OCI-LY3 (cell line): Measurements from ENCODE around the gene GPR25.

Experiments used
- H2AFZ ChIP-seq: fragments of 200-600, 300-600 bp; shearing (Covaris generic); 2 replicates; pipeline ENCODE4 v1.6.0; 2014; ENCODE audit warnings: antibody characterized with exemption, low read depth, low read length
- H3K27ac ChIP-seq: fragments of 200-600, 300-600 bp; sonication (generic); 2 replicates; pipeline ENCODE4 v1.5.1; 2014; ENCODE audit warnings: mild to moderate bottlenecking, low read length, moderate library complexity, mixed read lengths
- H3K27me3 ChIP-seq: fragments of 200-600, 300-600 bp; sonication (generic); 2 replicates; pipeline ENCODE4 v1.6.1; 2014; ENCODE audit warnings: low read depth, low read length, mixed read lengths
- H3K36me3 ChIP-seq: fragments of 200-600, 300-600 bp; sonication (generic); replicated peaks from 2 replicates; pipeline ENCODE3; 2014; ENCODE audit warnings: low read depth, low read length, mixed read lengths
- H3K4me1 ChIP-seq: fragments of 300-600, 200-600 bp; sonication (generic); 2 replicates; pipeline ENCODE4 v1.6.1; 2014; ENCODE audit warnings: low read length, mixed read lengths
- H3K4me2 ChIP-seq: fragments of 200-600, 300-600 bp; sonication (generic); 2 replicates; pipeline ENCODE4 v1.6.1; 2014; ENCODE audit warnings: low read length, mixed read lengths
- H3K4me3 ChIP-seq: fragments of 300-600, 200-600 bp; sonication (generic); 2 replicates; pipeline ENCODE4 v1.5.1; 2014; ENCODE audit warnings: antibody characterized with exemption, mild to moderate bottlenecking, low read length, moderate library complexity
- H3K79me2 ChIP-seq: fragments of 300-600, 200-600 bp; shearing (Covaris generic); 2 replicates; pipeline ENCODE4 v1.6.1; 2014; ENCODE audit warnings: mild to moderate bottlenecking, low read length, mixed read lengths
- H3K9ac ChIP-seq: fragments of 300-600, 200-600 bp; shearing (Covaris generic); 2 replicates; pipeline ENCODE4 v1.6.0; 2014; ENCODE audit warnings: mild to moderate bottlenecking, low read length, moderate library complexity
- H3K9me3 ChIP-seq: fragments of 200-600, 300-600 bp; shearing (Covaris generic); 2 replicates; pipeline ENCODE4 v1.6.1; 2014; ENCODE audit warnings: low read length, mixed read lengths; ENCODE audit not compliant: insufficient read depth
- H4K20me1 ChIP-seq: fragments of 200-600, 300-600 bp; sonication (generic); 2 replicates; pipeline ENCODE4 v1.6.1; 2016; ENCODE audit warnings: low read length, mixed read lengths; ENCODE audit not compliant: insufficient read depth
- CTCF ChIP-seq: fragments of 200-600, 300-600 bp; sonication (generic); IDR thresholded peaks from 2 replicates; pipeline ENCODE4 v1.5.1; 2014; ENCODE audit warnings: antibody characterized with exemption, low read length, low read depth
- EZH2phosphoT487 ChIP-seq: fragments of 200-600 bp; shearing (Covaris generic); IDR thresholded peaks from 2 replicates; pipeline ENCODE4 v1.6.1; 2018; ENCODE audit warnings: antibody characterized with exemption, mixed run types, low read depth

The GPR25 gene

GRCh38 chr1:200849430-200849829, 23.4 kb upstream of the GPR25 start:
- Histone ChIP-seq H3K4me2 (no peak overlapping the region), H3K27me3 (no peaks in the 10 kb centered on the region), H3K4me1 (no peaks in the 10 kb centered on the region), H4K20me1 (no peaks in the 10 kb centered on the region), H3K79me2 (no peaks in the 10 kb centered on the region), H3K27ac (no peak overlapping the region), H2AFZ (no peak overlapping the region), H3K9me3 (no peaks in the 10 kb centered on the region), H3K4me3 (no peak overlapping the region), H3K36me3 (peaks cover 25% of the 10 kb centered on the region), H3K9ac (no peak overlapping the region)
- no peak for TF ChIP-seq EZH2phosphoT487
- TF ChIP-seq CTCF = no peak

- Histone ChIP-seq H3K27ac (no peak overlapping the region), H3K79me2 (no peaks in the 10 kb centered on the region), H3K9me3 (no peaks in the 10 kb centered on the region), H3K4me2 (no peak overlapping the region), H3K4me1 (no peaks in the 10 kb centered on the region), H3K27me3 (no peaks in the 10 kb centered on the region), H3K9ac (no peak overlapping the region), H4K20me1 (no peaks in the 10 kb centered on the region), H3K36me3 (peaks cover 25% of the 10 kb centered on the region), H2AFZ (no peak overlapping the region), H3K4me3 (no peak overlapping the region)
- TF ChIP-seq CTCF (no peak), EZH2phosphoT487 (no peak)
Observed at GRCh38 chr1:200850554-200850953, 22.2 kb upstream of the GPR25 start.

- Histone ChIP-seq H3K9ac (no peak overlapping the region), H3K36me3 (peaks cover 22% of the 10 kb centered on the region), H3K4me2 (no peak overlapping the region), H3K79me2 (no peaks in the 10 kb centered on the region), H4K20me1 (no peaks in the 10 kb centered on the region), H3K4me3 (no peak overlapping the region), H3K4me1 (peaks cover 12% of the 10 kb centered on the region), H3K27ac (no peak overlapping the region), H3K9me3 (no peaks in the 10 kb centered on the region), H3K27me3 (no peaks in the 10 kb centered on the region), H2AFZ (no peak overlapping the region)
- TF ChIP-seq EZH2phosphoT487 = no peak
- no peak for TF ChIP-seq CTCF
Observed at GRCh38 chr1:200856716-200857357, 15.9 kb upstream of the GPR25 start.

- Histone ChIP-seq H4K20me1 (no peaks in the 10 kb centered on the region), H3K79me2 (no peaks in the 10 kb centered on the region), H3K27ac (no peak overlapping the region), H3K4me2 (no peak overlapping the region), H3K4me3 (no peak overlapping the region), H3K9me3 (no peaks in the 10 kb centered on the region), H2AFZ (no peak overlapping the region), H3K36me3 (peaks cover 22% of the 10 kb centered on the region), H3K4me1 (peaks cover 22% of the 10 kb centered on the region), H3K9ac (no peak overlapping the region), H3K27me3 (no peaks in the 10 kb centered on the region)
- TF ChIP-seq CTCF = no peak
- no peak for TF ChIP-seq EZH2phosphoT487
Observed at GRCh38 chr1:200857804-200858203, 15.0 kb upstream of the GPR25 start.
